ENCODE results near the gene UAP1L1.

UAP1L1 gene

DNA sequence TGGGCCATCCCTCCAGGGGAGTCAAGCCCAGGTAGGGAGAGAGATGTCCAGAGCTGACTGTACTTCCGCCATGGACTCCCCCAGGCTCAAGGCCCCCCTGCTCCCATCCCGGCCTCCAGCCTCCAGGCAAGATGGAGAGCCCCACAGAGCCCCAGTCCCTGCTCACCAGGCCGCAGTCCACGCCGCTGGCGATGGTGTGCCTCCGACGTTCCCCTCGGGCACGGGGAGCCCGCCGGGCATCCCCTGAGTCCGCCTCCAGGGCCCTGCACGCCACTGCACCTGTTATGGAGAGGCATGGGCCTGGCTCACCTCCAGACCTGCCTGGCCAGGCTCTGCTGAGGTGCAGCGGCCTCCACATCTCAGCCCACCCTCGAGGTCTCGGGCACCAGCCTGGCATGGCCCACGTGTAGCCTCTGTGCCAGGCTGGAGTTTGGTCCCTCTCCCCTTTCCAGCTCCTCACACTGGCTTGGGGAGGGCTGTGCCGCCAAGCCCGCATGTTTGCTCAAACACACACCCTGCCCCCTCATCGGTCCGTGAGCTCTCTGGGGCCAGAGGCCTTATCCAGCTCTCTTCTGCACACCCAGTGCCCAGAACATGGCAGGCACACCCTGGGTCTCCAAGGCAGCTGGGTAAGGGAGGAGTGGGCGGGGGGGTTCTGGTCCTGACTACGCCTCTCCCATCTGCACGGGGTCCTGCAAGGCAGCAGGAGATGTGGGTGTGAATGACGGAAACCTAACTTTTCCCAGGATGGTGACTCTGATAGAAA is 11.0 kb upstream of the UAP1L1 start:
- H3K4me3 ChIP-seq (ENCODE audit: low read depth, low read length) = no peak overlapping the region
- no peak for DNase-seq (ENCODE audit: low read depth)
- TF ChIP-seq, protein P1, sequence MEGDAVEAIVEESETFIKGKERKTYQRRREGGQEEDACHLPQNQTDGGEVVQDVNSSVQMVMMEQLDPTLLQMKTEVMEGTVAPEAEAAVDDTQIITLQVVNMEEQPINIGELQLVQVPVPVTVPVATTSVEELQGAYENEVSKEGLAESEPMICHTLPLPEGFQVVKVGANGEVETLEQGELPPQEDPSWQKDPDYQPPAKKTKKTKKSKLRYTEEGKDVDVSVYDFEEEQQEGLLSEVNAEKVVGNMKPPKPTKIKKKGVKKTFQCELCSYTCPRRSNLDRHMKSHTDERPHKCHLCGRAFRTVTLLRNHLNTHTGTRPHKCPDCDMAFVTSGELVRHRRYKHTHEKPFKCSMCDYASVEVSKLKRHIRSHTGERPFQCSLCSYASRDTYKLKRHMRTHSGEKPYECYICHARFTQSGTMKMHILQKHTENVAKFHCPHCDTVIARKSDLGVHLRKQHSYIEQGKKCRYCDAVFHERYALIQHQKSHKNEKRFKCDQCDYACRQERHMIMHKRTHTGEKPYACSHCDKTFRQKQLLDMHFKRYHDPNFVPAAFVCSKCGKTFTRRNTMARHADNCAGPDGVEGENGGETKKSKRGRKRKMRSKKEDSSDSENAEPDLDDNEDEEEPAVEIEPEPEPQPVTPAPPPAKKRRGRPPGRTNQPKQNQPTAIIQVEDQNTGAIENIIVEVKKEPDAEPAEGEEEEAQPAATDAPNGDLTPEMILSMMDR (IDR thresholded peaks at IDR 0.05; ENCODE audit: low read depth, low read length) = no peak
- TF ChIP-seq POLR2A (IDR thresholded peaks at IDR 0.05; ENCODE audit: extremely low read depth, insufficient read length) (no peak), MYC (IDR thresholded peaks at IDR 0.05; ENCODE audit: low read depth, low read length) (no peak)
- TF ChIP-seq, protein P2, sequence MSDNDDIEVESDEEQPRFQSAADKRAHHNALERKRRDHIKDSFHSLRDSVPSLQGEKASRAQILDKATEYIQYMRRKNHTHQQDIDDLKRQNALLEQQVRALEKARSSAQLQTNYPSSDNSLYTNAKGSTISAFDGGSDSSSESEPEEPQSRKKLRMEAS (IDR thresholded peaks at IDR 0.05; ENCODE audit: low read depth, low read length) = no peak

DNA sequence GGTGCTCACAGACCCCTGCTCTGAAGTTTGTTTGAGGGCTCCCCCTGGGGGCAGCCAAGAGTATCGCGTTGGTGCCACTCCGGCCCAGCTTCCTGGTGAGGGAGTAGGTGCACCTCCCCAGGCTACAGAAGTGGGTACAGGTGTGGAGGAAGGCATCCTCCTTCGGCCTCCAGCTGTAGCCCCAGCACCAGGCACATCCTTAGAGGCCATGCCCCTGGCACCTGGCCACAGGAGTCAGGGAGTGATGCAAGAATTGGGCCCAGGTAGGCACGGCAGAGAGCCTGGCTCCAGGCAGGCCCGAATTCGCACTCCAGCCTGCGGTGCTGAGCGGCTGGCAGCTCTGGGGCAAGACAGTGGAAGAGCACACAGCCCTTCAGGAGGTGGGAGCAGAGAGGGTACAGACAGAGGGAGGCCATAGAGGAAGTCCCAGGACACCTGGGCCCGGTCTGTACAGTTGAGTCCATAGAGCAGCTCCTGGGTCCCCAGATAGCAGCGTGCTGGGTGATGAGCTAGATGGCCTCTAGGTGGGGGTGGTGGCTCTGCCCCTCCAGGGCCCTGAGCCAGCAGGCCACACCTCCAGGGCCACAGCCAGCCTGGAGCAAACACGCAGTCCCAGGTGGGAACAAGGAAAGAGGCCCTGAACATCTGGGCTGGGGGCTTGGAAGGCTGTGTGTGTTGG is 9.3 kb upstream of the UAP1L1 start:
- TF ChIP-seq, protein P1 (IDR thresholded peaks at IDR 0.05; ENCODE audit: low read depth, low read length) = peak; percentile 76
- TF ChIP-seq, protein P2 (IDR thresholded peaks at IDR 0.05; ENCODE audit: low read depth, low read length) = peak; percentile 52
- no peak; the same call in 1 of the 2 replicates for TF ChIP-seq MYC (IDR thresholded peaks at IDR 0.05; ENCODE audit: low read depth, low read length)
- DNase-seq (ENCODE audit: low read depth) = peak; percentile 87

DNA sequence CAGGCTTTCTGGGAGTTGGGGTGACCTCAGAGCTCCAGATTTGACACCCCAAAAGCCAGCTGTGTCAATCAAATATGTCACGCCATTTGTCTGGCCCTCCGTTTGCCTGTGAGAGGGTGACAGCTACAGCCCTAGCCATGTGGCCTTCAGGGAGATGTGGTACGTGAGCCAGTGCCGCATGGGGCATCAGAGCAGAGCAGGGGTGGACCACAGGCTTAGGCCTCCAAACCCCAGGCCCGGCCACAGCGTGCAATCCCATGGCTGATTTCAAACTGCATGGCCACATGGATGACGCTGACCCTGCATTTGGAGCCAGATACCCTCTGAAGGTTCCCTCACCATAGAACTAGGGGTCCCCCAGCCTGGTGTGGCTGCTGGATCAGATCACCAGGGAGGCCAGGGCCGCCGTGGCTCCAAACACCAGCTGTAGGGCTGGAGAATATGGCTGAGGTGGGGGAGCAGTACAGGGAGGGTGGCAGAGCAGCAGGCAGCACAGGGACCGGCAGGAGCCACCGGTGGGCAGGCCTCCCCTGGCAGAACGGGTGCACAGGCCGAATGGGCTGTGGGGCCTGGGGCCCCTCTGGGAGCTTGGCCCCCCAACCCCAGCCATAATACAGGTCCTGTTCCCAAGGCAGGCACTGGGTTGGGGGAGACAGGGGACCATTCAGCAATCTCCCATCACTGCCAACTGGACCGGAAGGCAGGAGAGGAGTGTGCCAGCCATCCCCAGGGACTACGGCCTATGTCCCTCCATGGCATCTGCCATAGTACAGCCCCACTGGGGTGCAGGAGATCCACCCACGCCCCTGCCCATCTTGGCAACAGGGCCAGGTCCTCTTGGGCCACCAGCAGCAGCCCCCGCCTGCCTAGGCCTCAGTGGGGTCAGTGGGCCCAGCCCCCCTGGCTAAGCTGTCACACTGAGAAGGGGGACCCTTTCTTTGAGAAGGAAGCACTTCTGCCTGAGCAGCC is 8.5 kb upstream of the UAP1L1 start:
- peak; percentile 65 for DNase-seq (ENCODE audit: low read depth)
- TF ChIP-seq, protein P1 (IDR thresholded peaks at IDR 0.05; ENCODE audit: low read depth, low read length) = no peak
- TF ChIP-seq, protein P2 (IDR thresholded peaks at IDR 0.05; ENCODE audit: low read depth, low read length) = peak; percentile 70
- TF ChIP-seq POLR2A (IDR thresholded peaks at IDR 0.05; ENCODE audit: extremely low read depth, insufficient read length) = no peak
- peak overlapping the region; percentile 72 for H3K4me3 ChIP-seq (ENCODE audit: low read depth, low read length)

More for the DNA sequence above, 9.3 kb upstream of the UAP1L1 start:
- peak overlapping the region; percentile 72 for H3K4me3 ChIP-seq (ENCODE audit: low read depth, low read length)

DNA sequence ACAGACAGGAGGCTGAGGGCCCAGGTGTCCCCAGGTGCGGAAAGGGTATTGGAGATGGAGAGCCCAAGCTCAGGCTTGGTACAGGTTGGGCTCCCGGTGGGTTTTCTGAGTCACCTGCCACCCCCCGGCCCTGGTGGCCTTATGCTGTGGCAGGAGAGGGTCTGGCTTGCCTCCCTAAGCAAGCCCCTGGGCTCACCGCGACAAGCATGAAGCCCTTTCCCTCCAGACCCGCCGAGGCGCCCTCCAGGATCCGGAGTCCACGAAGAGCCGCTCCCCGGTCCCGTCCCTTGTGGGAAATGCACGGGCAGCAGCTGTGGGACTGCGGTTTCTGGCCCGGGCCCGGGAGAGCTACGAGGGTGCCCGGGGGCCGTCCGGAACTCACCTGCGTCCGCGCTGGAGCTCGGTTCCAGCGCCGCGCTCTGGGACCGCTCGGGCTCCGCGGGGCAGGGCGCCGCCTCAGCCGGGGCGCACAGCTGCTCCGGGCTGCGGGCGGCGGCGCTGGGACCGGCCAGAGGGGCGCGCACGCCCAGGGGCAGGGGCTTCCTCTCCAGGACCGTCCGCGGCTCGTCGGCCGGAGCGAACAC is 7.7 kb upstream of the UAP1L1 start:
- peak; percentile 39 for DNase-seq (ENCODE audit: low read depth)
- peak overlapping the region; percentile 72 for H3K4me3 ChIP-seq (ENCODE audit: low read depth, low read length)
- no peak for TF ChIP-seq POLR2A (IDR thresholded peaks at IDR 0.05; ENCODE audit: extremely low read depth, insufficient read length)
- TF ChIP-seq MYC (IDR thresholded peaks at IDR 0.05; ENCODE audit: low read depth, low read length) = no peak
- TF ChIP-seq, protein P2 (IDR thresholded peaks at IDR 0.05; ENCODE audit: low read depth, low read length) = no peak
- TF ChIP-seq, protein P1 (IDR thresholded peaks at IDR 0.05; ENCODE audit: low read depth, low read length) = no peak

Data from NB4 (cell line).